HG03025 (cell line): ENCODE data around the gene AKAP6.
"Not testable (repeated sequence)": the region's sequence is repeated elsewhere in the genome, so short reads cannot be mapped to it uniquely, and the experiment has no call there.

Experiments used
- ATAC-seq: cut with Tn5 transposase; IDR thresholded peaks from one replicate; pipeline ENCODE4 v1.9.1; 2021; ENCODE audit warnings: mild to moderate bottlenecking, moderate library complexity; ENCODE audit not compliant: unreplicated experiment, low FRiP score

AKAP6 gene

DNA sequence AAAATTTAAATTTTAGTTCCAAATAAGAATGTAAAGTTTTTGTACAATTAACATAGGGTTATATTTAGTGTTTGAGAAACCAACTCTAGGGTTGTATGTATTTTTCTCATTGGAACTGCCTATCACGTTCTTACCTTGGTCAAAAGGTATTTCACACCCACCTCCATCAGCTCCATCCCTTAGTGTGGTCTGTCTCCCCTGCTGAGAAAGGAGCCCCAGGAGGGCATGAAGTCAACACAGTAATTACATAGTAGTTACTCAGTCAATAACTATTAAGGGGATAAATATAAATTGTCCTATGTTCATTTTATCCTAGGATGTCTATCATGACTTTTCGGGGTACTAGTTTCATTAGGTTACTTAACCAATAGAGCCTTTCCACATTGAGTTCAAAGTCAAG lies 106.3 kb downstream of the AKAP6 start:
- no peak for ATAC-seq

DNA sequence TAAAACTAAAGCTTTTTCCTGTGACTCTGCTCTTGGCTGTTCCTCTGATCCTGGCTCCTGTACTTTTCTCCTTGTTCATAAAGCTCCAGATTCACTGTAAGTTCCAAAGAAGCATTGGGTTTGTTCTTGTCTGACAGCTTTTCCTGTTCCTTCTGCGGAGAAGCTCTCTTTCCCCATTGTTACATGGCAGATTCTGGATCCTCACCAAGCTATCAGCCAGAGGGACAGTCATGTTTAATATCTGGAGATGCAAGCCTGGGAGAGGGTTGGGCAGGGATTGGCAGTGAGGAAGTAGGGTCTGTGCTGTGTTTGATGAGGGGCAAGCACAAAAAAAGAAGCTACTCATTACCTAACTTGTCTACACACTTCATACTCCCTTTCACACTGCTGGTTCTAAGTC lies 107.9 kb downstream of the AKAP6 start:
- no peak for ATAC-seq

DNA sequence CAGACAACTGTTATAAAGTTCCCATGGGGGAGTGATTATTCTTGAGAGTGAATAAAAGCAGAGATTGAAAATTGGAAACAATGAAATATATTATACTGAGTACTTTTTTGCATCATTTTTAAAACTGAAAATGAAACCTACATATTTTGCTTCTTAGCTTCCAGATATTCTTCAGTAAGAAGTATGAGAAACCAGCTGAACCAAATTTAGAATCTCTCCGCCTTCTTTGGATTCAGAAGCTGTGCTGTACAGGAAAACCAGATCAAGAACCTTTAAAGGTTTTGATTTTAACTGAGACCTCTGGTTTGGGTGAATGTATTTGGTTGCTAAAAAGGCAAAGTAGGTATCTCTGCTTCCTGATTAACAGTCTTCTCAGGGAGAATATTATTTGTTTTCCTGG lies 109.4 kb downstream of the AKAP6 start:
- no peak for ATAC-seq

DNA sequence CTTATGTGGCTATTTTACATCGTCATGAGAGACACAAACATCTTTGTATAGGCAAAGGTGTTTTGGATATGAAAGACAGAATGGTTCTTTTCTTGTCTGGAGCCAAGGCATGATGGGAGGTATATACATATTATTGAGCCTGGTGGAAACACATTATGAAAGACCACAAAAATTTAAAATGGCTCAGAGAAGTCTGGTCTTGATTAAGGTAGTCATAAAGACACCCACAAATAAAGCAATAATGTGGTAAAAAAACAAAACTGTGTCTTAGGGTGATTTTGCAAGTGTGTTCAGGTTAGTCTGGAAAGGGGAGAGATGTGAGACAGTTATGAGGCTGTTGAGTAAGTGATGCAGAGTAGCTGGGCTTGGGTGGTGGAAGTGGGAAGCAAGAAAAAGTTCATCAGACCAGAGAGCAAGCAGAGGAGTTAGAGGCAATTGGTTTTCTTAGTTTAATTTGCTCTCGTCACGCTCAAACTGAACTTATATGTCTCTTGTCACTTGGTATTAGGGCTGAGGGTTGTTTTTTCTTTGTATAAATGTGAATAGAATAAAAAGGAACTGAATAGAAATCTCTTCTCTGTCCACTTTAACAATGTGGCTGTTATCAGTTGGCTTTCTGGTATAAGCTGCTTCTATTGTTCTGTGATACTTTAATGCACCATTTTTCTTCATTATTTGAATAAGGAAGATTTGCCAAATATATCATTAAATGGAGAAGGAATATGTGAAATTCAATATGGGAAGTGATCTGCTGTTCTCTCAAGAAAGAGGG lies 115.0 kb downstream of the AKAP6 start:
- no peak for ATAC-seq

DNA sequence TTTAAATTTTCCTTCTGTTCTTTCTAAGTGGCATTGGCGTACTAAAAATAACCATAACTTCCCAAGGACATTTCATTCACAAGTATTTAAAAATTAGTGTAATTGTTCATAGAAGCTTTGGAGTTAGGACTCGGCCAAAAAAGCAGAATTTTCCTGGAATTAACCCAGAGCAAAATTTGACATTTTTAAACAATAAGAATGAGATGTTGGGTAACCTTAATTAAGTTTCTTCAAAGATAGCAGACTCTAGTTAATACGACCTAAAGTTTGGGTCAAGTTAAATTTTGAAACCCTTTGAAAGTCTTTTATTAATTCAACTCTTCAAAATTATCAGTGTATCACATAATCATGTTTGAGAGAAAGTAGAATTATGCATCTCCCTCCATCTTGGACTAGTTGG lies 118.3 kb downstream of the AKAP6 start:
- ATAC-seq: no peak

DNA sequence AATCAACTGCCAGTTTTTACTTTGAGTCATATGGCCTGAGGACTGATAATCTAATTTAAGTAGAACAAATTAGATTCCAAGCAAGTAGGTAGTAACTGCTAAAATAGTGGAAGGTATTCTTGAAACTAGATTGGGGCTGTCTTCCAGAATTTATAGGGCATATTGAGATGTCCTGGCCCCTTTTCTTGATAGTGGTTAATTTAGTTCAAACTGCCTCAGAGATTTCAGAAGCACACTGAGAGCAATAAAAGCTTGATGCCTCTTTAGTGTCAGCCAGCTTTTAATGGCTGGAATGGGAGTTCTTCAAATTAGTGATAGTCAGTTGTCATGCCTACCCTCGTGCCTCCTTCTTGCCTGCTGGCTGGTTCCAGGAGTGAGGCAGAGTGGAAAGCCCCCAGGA lies 120.5 kb downstream of the AKAP6 start:
- ATAC-seq: no peak

DNA sequence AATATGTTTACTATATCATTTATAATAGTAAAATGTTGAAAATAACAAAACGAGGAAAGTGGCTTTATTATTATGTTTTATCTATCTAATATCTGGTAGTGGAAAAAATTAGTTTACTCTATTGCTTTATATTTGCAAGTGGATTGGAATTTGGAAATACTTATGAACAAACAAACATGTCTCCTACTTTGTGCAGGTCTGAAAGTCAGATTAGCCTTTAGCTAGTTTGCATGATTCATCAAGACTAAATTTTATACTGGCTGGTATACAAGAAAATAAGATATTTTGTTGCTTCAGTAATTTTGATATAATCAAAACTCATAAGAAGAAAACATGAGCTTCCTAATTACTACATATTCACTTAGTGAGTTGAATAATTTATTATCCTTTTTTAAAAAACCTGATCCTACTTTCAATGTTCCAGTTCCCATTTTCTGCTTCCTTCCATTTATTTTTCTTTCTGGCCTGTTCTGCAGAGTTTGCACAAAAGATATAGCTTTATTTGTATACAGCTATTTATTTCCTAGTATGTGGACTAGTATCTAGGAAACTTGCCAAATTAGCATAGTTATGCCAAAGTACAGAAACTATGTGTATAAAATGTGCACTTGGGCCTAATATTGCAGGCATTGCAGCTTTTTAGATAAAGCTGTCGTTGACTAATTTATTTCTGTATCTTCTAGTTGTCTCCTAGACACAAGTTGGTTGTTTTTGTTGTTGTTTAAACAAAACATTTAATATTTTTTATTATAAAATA lies 122.0 kb downstream of the AKAP6 start:
- ATAC-seq: no peak

DNA sequence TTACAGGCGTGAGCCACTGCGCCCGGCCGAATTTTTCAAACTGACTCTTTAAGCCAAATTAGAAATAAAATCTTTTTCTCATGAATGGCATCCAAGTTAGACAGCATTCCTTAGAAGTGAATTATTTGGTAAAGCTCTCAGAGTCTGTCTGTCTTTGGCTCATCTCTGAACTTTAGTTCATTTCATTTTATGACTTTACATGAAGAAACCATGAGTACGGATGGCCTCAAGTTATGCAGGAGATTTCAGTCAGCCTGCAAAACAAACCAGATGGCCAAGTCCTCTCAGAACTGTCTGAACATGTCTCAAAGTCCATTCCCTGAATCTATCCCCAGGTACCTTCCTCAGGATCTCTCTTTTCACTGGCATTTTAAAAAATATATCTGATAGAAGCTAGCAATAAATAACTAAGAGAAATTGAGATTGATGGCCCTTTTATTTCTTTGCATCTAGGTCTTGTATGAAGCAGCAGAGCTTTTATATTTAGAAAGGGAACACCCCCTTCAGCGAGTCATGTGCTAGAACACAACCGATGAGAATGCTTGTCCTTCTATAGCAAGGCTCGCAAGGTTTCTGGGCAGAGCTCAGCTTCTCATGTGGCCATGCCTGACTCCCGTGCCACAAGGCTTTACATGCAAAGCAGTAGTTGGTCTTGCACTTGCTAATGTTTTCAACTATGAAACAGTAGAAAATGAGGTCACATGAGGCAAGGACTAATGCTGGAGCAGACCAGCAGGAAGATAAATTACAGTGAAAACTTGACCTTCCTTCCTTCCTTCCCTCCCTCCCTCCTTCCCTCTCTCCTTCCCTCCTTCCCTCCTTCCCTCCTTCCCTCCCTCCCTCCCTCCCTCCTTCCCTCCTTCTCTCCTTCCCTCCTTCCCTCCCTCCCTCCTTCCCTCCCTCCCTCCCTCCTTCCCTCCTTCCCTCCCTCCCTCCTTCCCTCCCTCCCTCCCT lies 125.0 kb downstream of the AKAP6 start:
- ATAC-seq: no peak

DNA sequence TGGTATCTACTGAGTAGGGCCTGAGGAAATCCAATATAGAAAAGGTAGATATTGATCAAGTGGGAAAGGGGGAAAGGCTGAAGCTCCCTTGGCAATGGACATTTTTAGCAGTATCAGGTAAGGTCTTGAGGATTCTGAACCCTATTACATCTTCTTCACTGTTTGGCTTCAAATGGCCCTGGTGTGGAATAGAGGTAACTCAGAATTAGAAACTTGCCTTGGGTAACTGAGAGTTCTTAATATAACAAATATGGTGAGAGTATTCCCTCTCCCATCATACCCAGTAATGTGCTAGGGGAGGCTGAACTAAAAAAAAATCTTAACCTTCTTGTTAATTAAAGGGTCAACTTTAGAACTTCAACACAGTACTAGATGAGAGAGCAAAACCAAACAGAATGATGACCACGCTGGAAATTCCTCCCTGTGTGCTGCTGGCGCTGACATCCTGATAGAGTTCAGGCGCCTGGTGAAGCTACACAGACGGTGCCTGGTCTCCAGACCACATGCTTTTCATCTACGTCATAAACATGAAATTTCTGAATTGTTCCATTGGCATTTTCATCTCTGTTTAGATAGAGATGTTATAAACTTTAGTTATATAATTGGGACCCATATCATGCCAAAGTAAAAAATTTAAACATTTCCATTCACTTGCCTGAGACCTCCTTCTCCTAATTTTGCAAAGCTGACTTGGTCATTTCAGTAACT lies 128.3 kb downstream of the AKAP6 start:
- ATAC-seq: no peak

DNA sequence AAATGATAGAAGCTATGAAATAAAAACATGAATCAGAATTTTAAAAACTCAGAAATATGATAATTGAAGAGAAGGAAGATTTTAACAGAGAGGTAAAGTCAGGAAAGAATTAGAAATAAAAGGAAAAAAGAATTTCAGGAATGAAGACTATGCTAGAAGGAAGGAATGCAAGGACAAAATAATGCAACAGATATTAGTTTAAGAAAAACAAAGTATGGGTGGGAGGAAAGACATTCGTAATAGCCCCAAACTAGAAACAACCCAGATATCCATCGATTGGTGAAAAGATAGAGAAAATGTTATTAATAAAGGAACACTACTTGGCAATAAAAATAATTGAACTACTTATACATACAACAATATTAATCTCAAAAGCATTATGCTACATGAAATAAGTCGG lies 129.6 kb downstream of the AKAP6 start:
- no peak for ATAC-seq

DNA sequence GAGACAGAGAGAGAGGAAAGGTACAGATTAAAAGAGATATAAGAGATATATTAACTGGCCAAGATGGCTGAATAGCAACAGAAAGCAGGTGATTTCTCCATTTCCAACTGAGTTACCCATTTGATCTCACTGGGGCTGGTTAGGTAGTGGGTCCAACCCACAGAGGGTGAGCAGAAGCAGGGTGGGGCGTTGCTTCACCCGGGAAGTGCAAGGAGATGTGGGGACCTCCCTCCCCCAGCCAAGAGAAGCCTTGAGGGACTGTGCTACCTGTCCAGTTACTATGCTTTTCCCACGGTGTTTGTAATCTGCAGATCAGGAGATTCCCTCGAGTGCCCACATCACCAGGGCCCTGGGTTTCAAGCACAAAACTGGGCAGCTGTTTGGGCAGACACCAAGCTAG lies 131.2 kb downstream of the AKAP6 start:
- ATAC-seq: no peak

DNA sequence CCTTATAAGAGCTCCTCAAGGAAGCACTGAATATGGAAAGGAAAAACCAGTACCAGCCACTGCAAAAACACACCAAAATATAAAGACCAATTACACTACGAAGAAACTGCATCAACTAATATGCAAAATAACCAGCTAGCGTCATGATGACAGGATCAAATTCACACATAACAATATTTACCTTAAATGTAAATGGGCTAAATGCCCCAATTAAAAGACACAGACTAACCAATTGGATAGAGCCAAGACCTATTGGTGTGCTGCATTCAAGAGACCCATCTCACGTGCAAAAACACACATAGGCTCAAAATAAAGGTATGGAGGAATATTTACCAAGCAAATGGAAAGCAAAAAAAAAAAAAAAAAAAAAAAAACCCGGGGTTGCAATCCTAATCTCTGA lies 133.5 kb downstream of the AKAP6 start:
- ATAC-seq: not testable (repeated sequence)

DNA sequence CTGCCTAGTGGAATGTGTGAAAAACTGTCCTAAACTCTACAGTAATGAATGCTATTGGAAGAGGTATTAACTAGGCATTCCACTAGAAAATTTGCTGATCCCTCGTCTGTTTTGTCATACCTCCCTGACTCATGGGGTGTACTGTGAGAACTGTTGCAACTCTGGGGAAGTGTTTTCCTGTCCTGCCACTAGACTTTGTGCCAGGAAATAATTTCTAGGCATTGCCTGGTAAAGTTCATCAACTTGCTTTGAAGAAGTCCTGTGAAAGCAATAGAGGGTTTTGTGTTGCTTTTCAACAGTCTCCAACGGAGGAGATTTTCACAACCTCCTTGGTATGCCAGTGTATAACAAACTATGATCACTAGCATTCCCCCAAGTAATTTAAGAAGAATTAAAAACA lies 139.9 kb downstream of the AKAP6 start:
- ATAC-seq: no peak

DNA sequence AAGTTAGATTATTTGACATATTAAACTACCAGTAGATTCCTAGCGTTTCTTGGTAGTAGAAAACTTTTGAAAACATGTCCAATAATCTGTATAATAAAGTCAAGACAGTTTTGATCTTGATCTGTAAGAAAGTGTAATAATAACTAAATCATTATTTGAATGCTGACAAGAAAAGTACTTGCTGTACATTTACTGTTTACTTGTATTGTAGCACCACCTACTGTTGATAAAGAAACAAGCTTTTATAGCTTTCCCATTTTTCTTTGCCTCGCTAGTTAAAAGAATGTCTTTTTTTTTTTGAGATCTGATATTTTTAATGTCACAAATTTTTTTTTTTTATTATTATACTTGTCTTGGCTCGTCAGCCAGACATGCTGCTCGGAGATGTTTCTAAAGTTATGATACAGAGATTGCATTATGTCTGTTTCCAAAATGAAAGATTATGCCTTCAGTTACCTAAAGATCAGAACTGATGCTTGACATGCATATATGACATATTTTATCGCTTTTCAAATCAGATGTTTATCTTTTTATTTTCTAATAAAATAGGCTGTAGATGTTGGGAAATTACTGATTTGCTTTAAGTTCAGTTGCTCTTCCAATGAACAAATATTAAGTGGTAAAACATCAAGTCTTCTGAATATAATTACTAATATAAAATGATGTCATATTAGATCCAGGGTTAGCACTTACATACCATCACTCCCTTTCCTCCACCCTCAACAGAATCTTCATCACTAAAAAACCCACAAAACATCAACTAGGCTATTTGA lies 140.5 kb downstream of the AKAP6 start:
- ATAC-seq: no peak

DNA sequence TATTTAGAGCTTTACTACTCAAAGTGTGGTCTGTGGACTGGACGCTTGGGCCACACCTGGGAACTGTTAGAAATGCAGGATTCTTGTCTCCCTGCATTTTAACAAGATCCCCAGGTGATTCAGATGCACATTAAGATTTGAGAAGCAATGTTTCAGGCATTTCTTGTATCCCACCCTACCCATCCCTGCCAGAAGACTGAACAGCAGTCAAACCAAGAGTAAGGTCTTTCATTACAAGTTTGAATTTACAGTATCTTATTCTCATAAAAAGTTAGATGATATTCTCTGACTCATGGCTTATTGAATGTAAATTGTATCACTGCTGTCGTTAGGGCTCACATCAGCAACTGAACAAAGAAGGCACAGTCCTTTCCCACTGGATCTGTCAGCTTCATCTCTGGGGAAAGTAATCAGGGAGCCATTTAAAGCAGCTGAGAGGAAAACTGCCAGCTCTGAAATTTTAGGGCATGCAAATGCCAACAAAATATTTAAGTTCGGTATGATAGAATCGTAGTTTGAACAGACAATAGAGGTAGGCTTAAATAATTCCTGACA lies 141.1 kb downstream of the AKAP6 start:
- no peak for ATAC-seq

DNA sequence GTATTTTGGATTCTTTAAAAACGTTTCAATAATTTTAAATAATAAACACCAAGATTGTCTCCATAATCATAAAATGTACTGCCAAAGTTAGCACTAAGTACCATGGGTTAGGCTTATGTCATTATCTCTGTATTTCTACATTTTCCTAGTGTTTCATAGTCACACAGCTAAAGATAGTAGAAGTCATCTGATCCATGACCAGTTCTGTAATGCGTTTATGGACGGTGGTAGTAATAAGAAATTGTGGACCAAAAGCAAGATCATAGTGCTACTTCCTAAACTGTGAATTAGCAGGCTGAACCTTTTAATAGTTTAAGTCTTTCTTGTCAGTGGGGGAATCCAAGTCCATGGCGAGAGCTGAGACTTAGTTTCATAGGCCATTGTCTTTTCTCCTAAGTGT lies 142.1 kb downstream of the AKAP6 start:
- no peak for ATAC-seq

DNA sequence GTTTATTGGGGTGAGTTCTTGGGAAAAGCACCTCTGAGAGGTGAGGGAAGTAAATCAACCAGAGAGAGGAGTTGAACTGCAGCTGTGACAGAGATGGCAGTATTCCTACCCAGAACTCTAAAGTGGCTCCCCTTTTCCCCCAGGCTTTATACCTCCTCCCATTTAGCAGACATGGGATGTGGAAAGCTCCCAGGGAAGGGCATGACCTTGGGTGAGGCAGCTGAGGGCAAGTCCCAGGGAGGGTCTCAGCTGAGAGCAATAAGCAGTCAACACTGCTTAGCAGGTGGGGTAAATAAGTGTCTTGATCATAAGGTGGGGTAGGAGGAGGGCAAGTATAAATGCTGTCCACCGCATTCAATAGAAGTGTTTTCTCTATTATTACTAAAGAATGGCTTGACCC lies 143.0 kb downstream of the AKAP6 start:
- ATAC-seq: no peak

DNA sequence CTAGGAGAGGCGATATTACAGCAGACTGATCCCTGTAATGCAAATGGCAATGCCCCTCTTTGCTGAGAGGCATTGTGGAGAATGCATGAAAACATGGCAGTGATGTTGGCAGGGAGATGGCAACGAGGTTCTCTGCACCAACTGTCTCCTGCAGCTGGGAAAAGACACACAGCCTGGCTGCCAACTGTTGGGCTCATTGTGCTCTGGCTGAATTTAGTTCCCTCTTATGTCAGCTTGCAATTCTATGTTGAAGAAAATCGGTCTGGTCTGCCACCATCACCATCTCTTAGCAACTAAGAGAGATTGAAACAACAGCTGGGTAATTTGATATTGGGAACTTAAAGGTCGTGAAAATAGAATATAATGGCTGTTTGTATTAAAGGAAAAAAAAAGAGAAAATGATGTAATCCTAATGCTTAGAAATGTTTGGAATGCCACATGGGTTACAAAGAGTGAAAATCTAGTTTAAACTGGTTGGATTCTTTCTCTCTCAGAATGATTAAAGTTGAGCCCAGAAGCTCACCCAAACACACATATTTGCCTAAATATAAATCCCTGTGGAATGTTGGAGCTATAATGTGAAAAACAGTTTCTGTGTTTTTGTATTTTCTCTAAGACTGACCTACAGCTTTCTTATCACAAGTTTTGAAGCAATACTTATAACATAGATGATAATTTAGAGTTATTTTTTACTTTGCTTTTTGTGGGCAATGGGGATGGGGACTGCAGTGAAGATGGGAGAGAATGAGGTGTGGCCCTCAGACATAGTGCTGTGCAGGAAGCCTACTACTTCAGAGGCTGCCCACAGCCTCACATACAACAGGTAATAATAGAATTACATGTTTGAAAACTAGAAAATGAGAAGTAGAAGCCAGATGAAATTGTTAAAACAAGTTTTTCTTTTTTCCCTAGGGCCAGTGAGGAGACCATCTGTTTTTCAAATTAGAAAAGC lies 143.7 kb downstream of the AKAP6 start:
- ATAC-seq: no peak
